A549 treated with dexamethasone at 1 μM for 4 hours (cell line): ENCODE data around the gene LALBA. TPM values are rescaled to one million over a fixed set of nuclear protein-coding genes. Genes with fewer than 3 reads are reported as not detected.

Experiments used
- total RNA-seq: library from RNA; stranded (reverse); fragments of 200-300 nt; extraction: Qiagen RNA extraction; gene quantifications from 5 replicates; pipeline ENCODE4 v1.2.3, GENCODE V29; 2022

The LALBA gene
- total RNA-seq: not detected in 5 replicates

DNA sequence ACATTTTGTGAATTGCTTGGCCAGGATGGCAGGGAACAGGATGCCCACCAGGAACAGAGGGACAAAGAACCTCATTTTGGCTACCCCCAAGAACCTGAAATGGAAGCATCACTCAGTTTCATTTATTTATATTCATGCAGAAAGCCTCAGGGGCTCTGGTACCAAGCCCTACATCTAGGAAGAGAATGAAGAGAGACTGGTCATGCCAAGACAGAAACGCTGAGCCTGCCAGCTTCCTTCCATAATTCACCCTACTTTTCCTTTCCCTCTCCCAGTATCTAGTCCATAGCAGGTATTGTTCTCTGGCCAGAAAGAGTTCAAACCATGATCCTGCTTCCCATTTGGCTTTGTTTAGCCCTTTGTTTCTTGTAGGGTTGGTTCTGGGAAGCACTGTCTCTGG is at the start of gene LALBA:
TSS of gene LALBA (minus strand) at position 101 of the 400 bp plus-strand sequence. CDS start at position 75, 26 bp downstream.

DNA sequence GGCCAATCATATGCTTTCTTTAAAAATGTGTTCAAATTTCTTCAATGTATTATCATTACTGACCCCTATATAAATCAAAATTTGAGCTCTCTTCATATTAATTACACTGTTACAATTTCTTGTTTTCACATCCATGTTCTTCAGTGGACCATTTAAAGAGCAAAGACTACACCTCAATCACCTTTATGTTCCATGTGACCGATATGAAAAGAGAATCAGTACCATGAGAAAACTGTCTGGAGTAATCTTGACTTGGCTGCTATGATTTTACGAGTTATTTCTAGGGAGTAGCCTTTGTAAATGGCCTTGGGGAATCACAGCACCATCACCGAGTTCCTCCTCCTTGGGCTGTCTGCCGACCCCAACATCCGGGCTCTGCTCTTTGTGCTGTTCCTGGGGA is 44.5 kb downstream of the LALBA start, which contains the start of gene OR8S1:
TSS of gene OR8S1 (plus strand) at position 301 of the 400 bp plus-strand sequence. CDS start at position 301, 0 bp downstream.

Other genes with a start within 250 kb of the LALBA start
- 4.5 to 6.1 TPM (median 5.7 TPM) in 5 replicates for gene ZNF641, start 219.1 kb downstream of the LALBA start, total RNA-seq
- gene ANP32D, start 97.5 kb downstream of the LALBA start, total RNA-seq: not detected in 5 replicates
- gene C12orf54, start 87.5 kb downstream of the LALBA start, total RNA-seq: not detected in 5 replicates
- gene OR8S1, start 44.4 kb downstream of the LALBA start, total RNA-seq: not detected in 5 replicates
- 37.6 to 40.9 TPM (median 39.0 TPM) in 5 replicates for gene KANSL2, start 112.2 kb upstream of the LALBA start, total RNA-seq
- gene CCNT1, start 146.7 kb upstream of the LALBA start, total RNA-seq: 11.3 to 19.2 TPM (median 15.0 TPM) in 5 replicates
- 8.1 to 12.2 TPM (median 10.3 TPM) in 5 replicates for gene ADCY6, start 219.0 kb upstream of the LALBA start, total RNA-seq
- 24.4 to 36.9 TPM (median 29.6 TPM) in 5 replicates for gene CACNB3, start 248.4 kb upstream of the LALBA start, total RNA-seq